HG03558 (cell line): ENCODE measurements around the gene GTPBP1.

Experiments
- ATAC-seq: cut with Tn5 transposase; IDR thresholded peaks from one replicate; pipeline ENCODE4 v1.9.1; 2021; ENCODE audit warnings: moderate number of reproducible peaks; ENCODE audit not compliant: unreplicated experiment; ENCODE audit errors: extremely low read depth

GTPBP1 gene

DNA sequence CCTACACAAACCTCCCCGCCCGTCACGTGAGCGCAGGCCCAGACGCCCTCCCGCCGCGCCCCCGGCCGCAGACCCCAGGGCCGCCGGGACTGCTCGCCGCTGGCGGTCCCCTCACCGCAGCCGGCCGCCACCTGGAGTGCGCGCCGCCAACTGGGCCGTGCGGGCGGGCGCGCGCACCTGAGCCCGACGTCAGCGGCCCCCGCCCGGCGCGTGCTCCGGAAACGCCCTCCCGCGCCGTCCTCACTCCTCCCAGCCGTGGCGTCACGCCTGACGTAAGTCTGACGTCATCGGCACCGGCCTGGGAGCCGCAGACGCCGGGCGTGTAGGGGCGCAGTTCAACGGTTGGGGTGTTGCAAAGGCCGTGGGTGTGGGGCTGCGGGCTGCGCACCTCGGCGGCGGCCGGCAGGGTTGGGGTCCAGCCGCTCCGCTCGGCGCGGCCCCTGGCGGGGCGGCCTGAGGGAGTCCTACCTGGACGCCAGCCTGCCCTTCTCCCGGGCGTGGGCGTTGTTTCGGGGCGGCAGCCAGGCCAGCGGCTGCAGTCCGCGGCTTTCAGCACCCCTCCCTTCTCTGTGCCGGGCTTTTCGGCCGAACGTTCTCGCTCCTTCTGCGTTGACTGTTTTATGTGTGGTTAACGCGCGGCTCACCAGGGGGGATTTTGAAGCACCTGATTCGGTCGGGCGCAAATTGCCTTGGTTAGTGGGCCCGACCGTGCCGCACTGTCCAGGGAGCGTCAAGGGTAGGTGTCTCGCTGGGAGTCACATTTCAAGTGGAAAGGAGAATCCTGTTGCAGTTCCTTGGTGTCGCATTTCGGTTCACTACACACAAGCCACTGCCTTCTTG is 4.7 kb upstream of the GTPBP1 start, which contains the start of gene JOSD1:
Gene JOSD1, minus strand, starts transcription at position 155 of the 840 bp plus-strand sequence. CDS start 956 bp downstream, outside the sequence.
- ATAC-seq: no peak

DNA sequence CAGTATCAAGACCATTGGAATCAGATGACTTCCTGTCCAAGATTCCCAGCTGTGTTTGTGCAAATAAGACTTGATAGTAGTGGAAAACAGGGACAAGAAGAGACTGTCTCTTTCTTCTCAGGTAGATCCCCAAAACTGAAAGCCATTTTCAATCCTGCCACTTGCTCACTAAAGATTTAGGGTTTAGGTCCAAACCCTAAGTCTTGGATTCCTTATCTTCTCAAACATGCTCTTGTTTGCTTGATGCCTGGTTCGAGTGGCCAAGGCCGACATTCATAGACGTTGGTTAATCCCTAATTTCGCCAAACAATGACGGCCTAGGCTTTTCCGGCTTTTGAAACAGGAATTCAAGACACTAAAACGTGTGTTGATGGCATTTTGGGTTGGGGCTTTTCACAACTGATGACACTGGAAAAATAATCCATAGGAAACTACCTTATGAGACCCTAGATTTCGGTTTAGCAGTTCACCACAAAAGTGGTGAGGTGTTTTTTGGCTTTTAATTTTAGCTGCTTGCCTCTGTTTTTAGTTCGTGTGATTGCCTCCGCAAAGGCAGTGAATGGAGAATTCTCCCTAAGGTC is 1.0 kb upstream of the GTPBP1 start:
- no peak for ATAC-seq

- no peak for ATAC-seq
These were observed 557 bp downstream of the GTPBP1 start for GRCh38 chr22:38706101-38706900.

DNA sequence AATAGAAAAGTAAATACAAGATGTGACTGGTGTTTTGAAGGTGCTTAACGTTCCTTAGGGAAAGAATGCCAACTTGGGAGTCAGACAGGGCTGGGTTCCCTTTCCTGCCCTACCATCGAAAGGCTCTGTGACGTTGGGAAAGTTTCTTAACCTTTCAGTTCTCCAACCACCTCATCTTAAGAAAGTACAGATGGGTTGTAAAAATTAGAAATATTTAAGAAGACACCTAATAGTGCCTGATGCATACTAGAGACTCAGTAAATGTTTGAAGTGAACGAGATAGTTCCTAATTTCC is 1.1 kb downstream of the GTPBP1 start:
- ATAC-seq: no peak

DNA sequence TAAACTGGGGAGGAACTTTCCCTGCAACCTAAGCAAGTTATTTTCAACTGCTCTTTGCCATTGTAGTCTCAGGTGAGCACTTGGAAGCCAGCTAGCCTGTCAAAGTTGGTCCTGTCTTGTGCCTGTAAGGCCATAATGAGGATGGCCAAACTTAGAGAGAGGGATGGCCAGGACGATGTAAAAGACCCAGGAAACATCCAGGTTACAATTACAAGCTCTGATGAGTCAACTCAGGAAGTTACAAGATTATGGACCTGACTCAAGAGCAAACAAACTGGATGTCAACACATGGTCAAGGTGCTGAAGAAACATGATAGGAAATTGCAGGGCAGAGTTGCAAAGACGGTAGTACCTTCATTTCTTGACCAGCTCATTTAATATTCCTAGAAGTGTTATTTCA is 1.6 kb downstream of the GTPBP1 start:
- no peak for ATAC-seq

GRCh38 chr22:38707984-38708383 is 2.2 kb downstream of the GTPBP1 start:
- no peak for ATAC-seq

- no peak for ATAC-seq
These were observed 3.6 kb downstream of the GTPBP1 start for GRCh38 chr22:38709306-38709705.

- ATAC-seq: no peak
These were observed 4.6 kb downstream of the GTPBP1 start for GRCh38 chr22:38710351-38710750.

- no peak for ATAC-seq
These were observed 5.1 kb downstream of the GTPBP1 start for GRCh38 chr22:38710866-38711265.

DNA sequence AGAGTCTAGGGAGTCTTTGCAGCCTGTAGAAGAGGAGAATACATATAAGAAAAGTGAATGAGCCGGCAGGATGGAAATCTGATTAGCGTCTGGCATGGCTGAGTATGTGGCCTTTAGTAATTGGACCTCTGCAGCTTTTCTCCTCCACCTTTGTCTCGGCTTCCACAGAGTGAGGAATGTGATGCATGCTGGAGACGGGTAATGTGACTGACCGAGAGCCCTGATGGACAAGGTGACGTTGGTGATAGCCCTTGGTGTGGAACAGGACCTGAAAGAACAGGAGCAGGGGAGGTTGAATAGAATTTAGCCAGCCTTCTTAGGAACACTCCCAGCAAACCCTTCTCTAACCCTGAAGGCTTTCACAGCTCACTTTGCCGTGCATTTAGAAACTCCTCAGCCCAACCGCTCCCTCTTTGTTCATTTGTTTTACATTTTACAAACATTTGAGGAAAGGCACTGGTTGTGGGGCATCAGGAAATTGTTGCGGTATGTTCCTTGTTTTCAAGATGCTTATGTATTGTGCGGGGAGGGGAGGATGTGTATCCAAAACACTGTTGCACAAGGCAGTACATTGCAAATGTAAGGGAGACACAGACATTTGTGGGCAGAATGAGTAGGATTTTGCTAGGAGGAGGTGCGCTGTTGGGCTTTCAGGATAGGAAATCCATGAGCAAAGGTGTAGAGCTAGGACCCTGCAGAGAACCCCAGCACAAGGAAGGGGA is 6.9 kb downstream of the GTPBP1 start:
- ATAC-seq: no peak

GRCh38 chr22:38713921-38714320 is 8.2 kb downstream of the GTPBP1 start:
- ATAC-seq: no peak

- ATAC-seq: no peak
These were observed 9.5 kb downstream of the GTPBP1 start for GRCh38 chr22:38715176-38715764.

DNA sequence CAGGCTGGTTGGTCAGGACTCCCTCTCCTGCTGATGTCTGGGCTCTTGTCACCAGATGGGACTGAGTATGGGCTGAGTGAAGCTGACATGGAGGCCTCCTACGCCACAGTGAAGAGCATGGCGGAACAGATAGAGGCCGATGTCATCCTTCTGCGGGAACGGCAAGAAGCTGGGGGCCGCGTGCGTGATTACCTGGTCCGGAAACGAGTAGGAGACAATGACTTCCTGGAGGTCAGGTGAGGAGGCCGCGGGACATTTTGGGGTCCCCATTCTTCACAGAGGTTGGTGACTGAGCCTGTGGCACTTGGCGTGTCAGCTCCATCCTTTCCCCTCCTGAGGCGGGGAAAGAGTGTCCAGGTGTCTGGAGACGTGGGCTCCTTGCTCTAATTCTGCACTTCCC is 10.1 kb downstream of the GTPBP1 start:
- ATAC-seq: no peak

GRCh38 chr22:38716271-38716670 is 10.5 kb downstream of the GTPBP1 start:
- no peak for ATAC-seq

DNA sequence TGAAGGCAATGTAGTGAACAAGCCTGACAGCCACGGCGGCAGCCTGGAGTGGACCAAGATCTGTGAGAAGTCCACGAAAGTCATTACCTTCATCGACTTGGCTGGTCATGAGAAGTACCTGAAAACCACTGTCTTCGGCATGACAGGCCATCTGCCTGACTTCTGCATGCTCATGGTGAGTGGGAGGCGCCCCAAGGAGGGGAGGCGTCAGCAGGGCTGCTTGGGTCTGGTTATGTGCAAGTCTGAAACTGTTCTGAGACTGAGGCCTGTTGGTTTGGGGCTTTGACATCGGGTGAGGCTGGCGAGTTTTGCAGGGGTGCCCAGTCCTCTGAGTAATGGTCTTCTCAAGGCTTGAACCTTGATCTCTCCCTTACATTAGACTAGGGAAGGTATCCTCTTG is 11.1 kb downstream of the GTPBP1 start:
- no peak for ATAC-seq

- ATAC-seq: no peak
These were observed 11.5 kb downstream of the GTPBP1 start for GRCh38 chr22:38717244-38717643.

GRCh38 chr22:38718414-38718813 is 12.7 kb downstream of the GTPBP1 start:
- ATAC-seq: no peak

- no peak for ATAC-seq
These were observed 13.5 kb downstream of the GTPBP1 start for GRCh38 chr22:38719196-38719595.

- ATAC-seq: no peak
These were observed 14.6 kb downstream of the GTPBP1 start for GRCh38 chr22:38720350-38720749.

GRCh38 chr22:38721551-38721950 is 15.8 kb downstream of the GTPBP1 start:
- ATAC-seq: no peak
